DOHH2 (cell line): ENCODE results near the gene TMEFF2.

ENCODE experiments used
- H3F3A ChIP-seq: fragments of 200-600 bp; sonication (generic), shearing (Covaris generic); 2 replicates; pipeline ENCODE4 v1.6.0; 2016; ENCODE audit warnings: antibody characterized with exemption, mild to moderate bottlenecking; ENCODE audit not compliant: control insufficient read depth, insufficient read depth
- H3K27ac ChIP-seq: fragments of 200-600 bp; sonication (generic); 2 replicates; pipeline ENCODE4 v1.5.1; 2014; ENCODE audit warnings: low read depth, mild to moderate bottlenecking, low read length, moderate library complexity
- H3K27me3 ChIP-seq: fragments of 200-600 bp; sonication (generic); 2 replicates; pipeline ENCODE4 v1.6.1; 2014; ENCODE audit warnings: mild to moderate bottlenecking, low read length, mixed read lengths; ENCODE audit not compliant: control insufficient read depth
- H3K36me3 ChIP-seq: fragments of 200-600 bp; sonication (generic); 2 replicates; pipeline ENCODE4 v1.6.1; 2014; ENCODE audit warnings: mild to moderate bottlenecking, low read length, moderate library complexity, mixed read lengths; ENCODE audit not compliant: control insufficient read depth
- H3K4me1 ChIP-seq: fragments of 200-600 bp; sonication (generic); 2 replicates; pipeline ENCODE4 v1.6.1; 2014; ENCODE audit warnings: mild to moderate bottlenecking, low read length, mixed read lengths; ENCODE audit not compliant: control insufficient read depth
- H3K4me2 ChIP-seq: fragments of 200-600 bp; sonication (generic); 2 replicates; pipeline ENCODE4 v1.6.0; 2014; ENCODE audit warnings: mild to moderate bottlenecking, low read length, moderate library complexity
- H3K4me3 ChIP-seq: fragments of 200-600 bp; sonication (generic); 2 replicates; pipeline ENCODE4 v1.5.1; 2014; ENCODE audit warnings: mild to moderate bottlenecking, low read length, mixed read lengths
- H3K79me2 ChIP-seq: fragments of 200-600 bp; sonication (generic); 2 replicates; pipeline ENCODE4 v1.6.1; 2014; ENCODE audit warnings: mild to moderate bottlenecking, low read length, mixed read lengths; ENCODE audit not compliant: control insufficient read depth
- H3K9me2 ChIP-seq: fragments of 200-600 bp; sonication (generic); replicated peaks from 2 replicates; pipeline ENCODE4 v1.6.1; 2014; ENCODE audit warnings: mild to moderate bottlenecking, low read length, mixed read lengths; ENCODE audit not compliant: control insufficient read depth
- H3K9me3 ChIP-seq: fragments of 200-600 bp; sonication (generic); 2 replicates; pipeline ENCODE4 v1.6.1; 2014; ENCODE audit warnings: antibody characterized with exemption, low read length, mixed read lengths; ENCODE audit not compliant: control insufficient read depth, insufficient read depth
- H4K20me1 ChIP-seq: fragments of 200-600 bp; sonication (generic); 2 replicates; pipeline ENCODE4 v1.6.0; 2014; ENCODE audit warnings: low read depth, mild to moderate bottlenecking, antibody characterized with exemption, low read length, moderate library complexity; ENCODE audit not compliant: control insufficient read depth, insufficient read depth
- EZH2phosphoT487 ChIP-seq: fragments of 200-600 bp; sonication (generic); IDR thresholded peaks from 2 replicates; pipeline ENCODE4 v1.6.1; 2017; ENCODE audit warnings: borderline replicate concordance, mild to moderate bottlenecking, antibody characterized with exemption, low read length, moderate library complexity, mixed read lengths
- TF ChIP-seq, protein P1 (sequence below): fragments of 200-600 bp; sonication (generic); IDR thresholded peaks from one replicate; pipeline ENCODE4 v1.5.1; 2014; ENCODE audit warnings: antibody characterized with exemption, mild to moderate bottlenecking, low read depth, low read length; ENCODE audit not compliant: poor library complexity, severe bottlenecking

TMEFF2 gene

DNA sequence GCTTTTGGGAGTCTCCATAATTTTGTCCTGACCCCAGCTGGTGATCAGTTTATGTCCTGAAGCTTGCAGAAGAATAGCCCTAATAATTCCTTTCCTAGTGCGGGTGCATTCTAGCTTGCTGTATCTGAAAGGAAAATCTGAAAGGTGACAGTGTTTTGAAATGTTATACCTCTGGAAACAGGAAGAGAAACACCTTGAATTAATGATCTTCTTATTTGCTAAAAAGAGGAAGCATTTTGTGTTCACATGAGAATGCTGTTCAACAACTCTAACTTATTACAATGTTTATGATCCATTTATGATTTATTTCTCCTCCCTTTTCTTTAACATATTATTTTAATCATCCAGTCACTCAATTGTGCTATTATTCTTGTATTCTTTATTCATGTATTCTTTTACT lies 280.9 kb downstream of the TMEFF2 start:
- H3K4me1 ChIP-seq = no peaks in the 10 kb centered on the region
- H3K36me3 ChIP-seq = no peaks in the 10 kb centered on the region
- no peaks in the 10 kb centered on the region for H3K27me3 ChIP-seq

DNA sequence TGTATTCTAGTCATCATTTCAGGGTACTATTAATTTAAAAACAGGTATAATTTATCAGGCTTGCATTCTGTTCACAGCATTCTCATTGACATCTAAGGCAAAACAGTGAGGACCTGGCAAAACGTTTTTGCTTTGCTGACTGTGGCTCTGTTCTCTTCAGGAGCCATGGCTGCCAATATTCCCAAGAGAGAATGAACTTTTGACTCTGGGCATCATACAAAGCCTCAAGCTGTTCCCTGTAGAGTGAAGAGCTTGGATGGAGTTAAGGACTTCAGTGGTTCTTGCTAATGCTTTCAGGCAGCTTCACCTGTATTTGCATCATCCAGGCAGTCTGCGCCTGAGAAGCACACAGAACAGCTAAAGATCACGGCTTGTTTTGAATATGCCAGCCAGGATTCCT lies 282.0 kb downstream of the TMEFF2 start:
- Histone ChIP-seq H3K36me3 (no peaks in the 10 kb centered on the region), H4K20me1 (no peaks in the 10 kb centered on the region), H3K9me2 (no peaks in the 10 kb centered on the region), H3K9me3 (no peaks in the 10 kb centered on the region), H3K27ac (no peak overlapping the region), H3F3A (no peaks in the 10 kb centered on the region), H3K79me2 (no peaks in the 10 kb centered on the region), H3K27me3 (no peaks in the 10 kb centered on the region), H3K4me1 (no peaks in the 10 kb centered on the region), H3K4me2 (no peak overlapping the region), H3K4me3 (no peak overlapping the region)
- TF ChIP-seq, protein P1, sequence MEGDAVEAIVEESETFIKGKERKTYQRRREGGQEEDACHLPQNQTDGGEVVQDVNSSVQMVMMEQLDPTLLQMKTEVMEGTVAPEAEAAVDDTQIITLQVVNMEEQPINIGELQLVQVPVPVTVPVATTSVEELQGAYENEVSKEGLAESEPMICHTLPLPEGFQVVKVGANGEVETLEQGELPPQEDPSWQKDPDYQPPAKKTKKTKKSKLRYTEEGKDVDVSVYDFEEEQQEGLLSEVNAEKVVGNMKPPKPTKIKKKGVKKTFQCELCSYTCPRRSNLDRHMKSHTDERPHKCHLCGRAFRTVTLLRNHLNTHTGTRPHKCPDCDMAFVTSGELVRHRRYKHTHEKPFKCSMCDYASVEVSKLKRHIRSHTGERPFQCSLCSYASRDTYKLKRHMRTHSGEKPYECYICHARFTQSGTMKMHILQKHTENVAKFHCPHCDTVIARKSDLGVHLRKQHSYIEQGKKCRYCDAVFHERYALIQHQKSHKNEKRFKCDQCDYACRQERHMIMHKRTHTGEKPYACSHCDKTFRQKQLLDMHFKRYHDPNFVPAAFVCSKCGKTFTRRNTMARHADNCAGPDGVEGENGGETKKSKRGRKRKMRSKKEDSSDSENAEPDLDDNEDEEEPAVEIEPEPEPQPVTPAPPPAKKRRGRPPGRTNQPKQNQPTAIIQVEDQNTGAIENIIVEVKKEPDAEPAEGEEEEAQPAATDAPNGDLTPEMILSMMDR = no peak
- no peak for TF ChIP-seq EZH2phosphoT487

More for the DNA sequence above, 280.9 kb downstream of the TMEFF2 start:
- Histone ChIP-seq H4K20me1 (no peaks in the 10 kb centered on the region), H3K9me2 (no peaks in the 10 kb centered on the region), H3K27ac (no peak overlapping the region), H3K79me2 (no peaks in the 10 kb centered on the region), H3F3A (no peaks in the 10 kb centered on the region), H3K9me3 (no peaks in the 10 kb centered on the region), H3K4me2 (no peak overlapping the region), H3K4me3 (no peak overlapping the region)
- TF ChIP-seq, protein P1 = no peak
- no peak for TF ChIP-seq EZH2phosphoT487

DNA sequence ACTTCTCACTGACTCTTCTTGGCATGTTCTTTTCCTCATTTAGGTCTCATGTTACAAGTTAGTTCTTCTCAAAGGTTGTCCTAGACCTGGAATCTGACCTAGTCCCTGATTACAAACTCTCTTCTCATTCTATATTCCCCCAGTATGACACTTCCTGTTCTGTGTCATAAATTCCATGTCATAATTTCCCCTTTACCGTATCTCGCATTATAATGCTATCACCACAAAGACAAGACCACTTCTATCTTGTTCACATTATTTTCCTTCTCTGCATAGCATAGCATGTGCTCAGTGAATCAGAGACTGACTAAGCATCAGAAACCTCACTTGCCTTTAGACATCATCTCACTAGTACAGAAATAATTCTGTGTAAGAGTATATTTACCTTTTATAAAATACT lies 284.2 kb downstream of the TMEFF2 start:
- Histone ChIP-seq H3K27me3 (no peaks in the 10 kb centered on the region), H3F3A (no peaks in the 10 kb centered on the region), H4K20me1 (no peaks in the 10 kb centered on the region), H3K27ac (no peak overlapping the region), H3K9me3 (no peaks in the 10 kb centered on the region), H3K79me2 (no peaks in the 10 kb centered on the region), H3K9me2 (no peaks in the 10 kb centered on the region), H3K4me2 (no peak overlapping the region), H3K4me3 (no peak overlapping the region), H3K4me1 (no peaks in the 10 kb centered on the region), H3K36me3 (no peaks in the 10 kb centered on the region)
- TF ChIP-seq EZH2phosphoT487 = no peak
- TF ChIP-seq, protein P1 = no peak

DNA sequence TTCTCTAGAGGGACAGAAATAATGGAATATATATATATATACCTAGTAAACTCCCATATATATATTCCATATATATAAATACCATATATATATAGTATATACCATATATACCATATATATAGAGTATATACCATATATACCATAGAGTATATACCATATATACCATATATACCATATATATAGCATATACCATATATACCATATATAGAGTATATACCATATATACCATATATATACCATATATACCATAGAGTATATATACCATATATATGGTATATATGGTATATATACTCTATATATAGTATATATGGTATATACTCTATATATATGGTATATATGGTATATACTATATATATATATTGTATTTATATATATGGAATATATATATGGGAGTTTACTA lies 285.9 kb downstream of the TMEFF2 start:
- no peak overlapping the region for H3K4me2 ChIP-seq
- no peaks in the 10 kb centered on the region for H4K20me1 ChIP-seq
- H3K27ac ChIP-seq = no peak overlapping the region
- H3K27me3 ChIP-seq = no peaks in the 10 kb centered on the region
- no peaks in the 10 kb centered on the region for H3K9me2 ChIP-seq
- H3K4me3 ChIP-seq = no peak overlapping the region
- no peaks in the 10 kb centered on the region for H3K36me3 ChIP-seq
- no peaks in the 10 kb centered on the region for H3K79me2 ChIP-seq
- H3K9me3 ChIP-seq = no peaks in the 10 kb centered on the region
- H3K4me1 ChIP-seq = no peaks in the 10 kb centered on the region
- no peaks in the 10 kb centered on the region for H3F3A ChIP-seq
- no peak for TF ChIP-seq EZH2phosphoT487
- TF ChIP-seq, protein P1 = no peak
